Esophagus muscularis mucosa (tissue), 3 donors: ENCODE measurements around the gene WWC1.

Source experiments
- CTCF ChIP-seq, 3 experiments: fragments of 200-600 bp in 2 of 3; fragments of 450-650 bp in 1 of 3; sonication (generic) in 2 of 3; IDR thresholded peaks; one replicate each; pipeline ENCODE4 v1.5.1; 2017 to 2019; ENCODE audit warnings: antibody characterized with exemption in 3 of 3, mild to moderate bottlenecking in 2 of 3, moderate library complexity in 1 of 3
- POLR2A ChIP-seq: fragments of 450-650 bp; IDR thresholded peaks from one replicate; pipeline ENCODE4 v1.6.1; 2017; ENCODE audit warnings: antibody characterized with exemption, moderate library complexity, mild to moderate bottlenecking, low read depth
- POLR2AphosphoS5 ChIP-seq, 2 donors: sonication (generic); formaldehyde crosslinking; IDR thresholded peaks; one replicate each; pipeline ENCODE4 v1.6.1; 2017; ENCODE audit warnings: antibody characterized with exemption in 2 of 2

GRCh38 chr5:168443533-168443932 is 152.1 kb downstream of the WWC1 start:
- TF ChIP-seq CTCF (IDR thresholded peaks at IDR 0.05) (no peak), POLR2A (no peak), POLR2AphosphoS5 (IDR thresholded peaks at IDR 0.05) (no peak)
